ENCODE measurements around the gene KLF11.
"Not testable (repeated sequence)": the region's sequence is repeated elsewhere in the genome, so short reads cannot be mapped to it uniquely, and the experiment has no call there.

Gene KLF11

GRCh38 chr2:10091182-10091888, 48.0 kb downstream of the KLF11 start:
- intact Hi-C loops (cut with DNase I) = no loop called here
- DNase-seq = no peak

GRCh38 chr2:10091889-10092244, 48.5 kb downstream of the KLF11 start:
- intact Hi-C loops (cut with DNase I); DNase-seq: not testable (repeated sequence)

- peak in 10 of 42 donors; percentile 15 to 58 (median 22) for DNase-seq
- intact Hi-C loops (cut with DNase I) = no loop called here
These were observed 51.0 kb downstream of the KLF11 start for GRCh38 chr2:10094271-10094814.

- DNase-seq = no peak
- intact Hi-C loops (cut with DNase I) = no loop called here
These were observed 51.8 kb downstream of the KLF11 start for GRCh38 chr2:10095175-10095574.

- no peak for DNase-seq
- intact Hi-C loops (cut with DNase I) = no loop called here
These were observed 53.3 kb downstream of the KLF11 start for GRCh38 chr2:10096641-10097040.

- intact Hi-C loops (cut with DNase I) = no loop called here
- DNase-seq = peak; percentile 21 to 86 (median 72)
These were observed 54.2 kb downstream of the KLF11 start for GRCh38 chr2:10097352-10098148.

GRCh38 chr2:10101491-10101890, 58.1 kb downstream of the KLF11 start:
- no peak for DNase-seq
- intact Hi-C loops (cut with DNase I) = no loop called here

GRCh38 chr2:10103179-10103578, 59.8 kb downstream of the KLF11 start:
- intact Hi-C loops (cut with DNase I) = no loop called here
- DNase-seq = no peak

Data from head of caudate nucleus (tissue), 42 donors.